GM21723 (cell line): Measurements from ENCODE around the gene SACM1L.

Source experiments
- ATAC-seq: cut with Tn5 transposase; IDR thresholded peaks from one replicate; pipeline ENCODE4 v1.9.1; 2021; ENCODE audit warnings: mild to moderate bottlenecking, moderate library complexity; ENCODE audit not compliant: unreplicated experiment

The SACM1L gene

GRCh38 chr3:45781841-45782240 is 92.6 kb downstream of the SACM1L start:
- no peak for ATAC-seq

- ATAC-seq, result no peak
Observed at GRCh38 chr3:45782381-45782780, 93.2 kb downstream of the SACM1L start.

GRCh38 chr3:45783667-45784066 is 94.5 kb downstream of the SACM1L start:
- no peak for ATAC-seq

GRCh38 chr3:45785605-45786150 is 96.5 kb downstream of the SACM1L start:
- no peak for ATAC-seq

GRCh38 chr3:45786801-45787495 is 97.8 kb downstream of the SACM1L start:
- no peak for ATAC-seq

GRCh38 chr3:45787551-45787950 is 98.4 kb downstream of the SACM1L start:
- ATAC-seq, result no peak

GRCh38 chr3:45789235-45789812 is 100.1 kb downstream of the SACM1L start:
- no peak for ATAC-seq

- ATAC-seq, result no peak
Observed at GRCh38 chr3:45790596-45790995, 101.4 kb downstream of the SACM1L start.

GRCh38 chr3:45792036-45792435 is 102.8 kb downstream of the SACM1L start:
- no peak for ATAC-seq

GRCh38 chr3:45792516-45793172 is 103.4 kb downstream of the SACM1L start:
- no peak for ATAC-seq

- no peak for ATAC-seq
Observed at GRCh38 chr3:45793482-45794176, 104.4 kb downstream of the SACM1L start.

- no peak for ATAC-seq
Observed at GRCh38 chr3:45794177-45794560, 105.0 kb downstream of the SACM1L start.

GRCh38 chr3:45794660-45795059 is 105.5 kb downstream of the SACM1L start:
- no peak for ATAC-seq
